Neural cell (in vitro differentiated cells): ENCODE data around the gene GBA2. TPM values are rescaled to one million over a fixed set of nuclear protein-coding genes. Genes with fewer than 3 reads are reported as not detected.

Experiments used
- H2AFZ ChIP-seq: fragments of 200-600, 300-800 bp; sonication (generic), shearing (Covaris generic); 2 replicates; pipeline ENCODE4 v1.6.0; 2014; ENCODE audit warnings: low read depth, mild to moderate bottlenecking, antibody characterized with exemption, low read length, moderate library complexity
- H3F3A ChIP-seq: fragments of 200-600 bp; shearing (Covaris generic); 2 replicates; pipeline ENCODE4 v1.6.1; 2016; ENCODE audit warnings: mild to moderate bottlenecking, moderate library complexity, mixed read lengths, antibody characterized with exemption, low read length; ENCODE audit not compliant: insufficient read depth, poor library complexity, severe bottlenecking
- H3K27ac ChIP-seq: fragments of 200-600, 300-800 bp; sonication (generic), shearing (Covaris generic); 2 replicates; pipeline ENCODE4 v1.5.1; 2014; ENCODE audit warnings: mild to moderate bottlenecking, low read length, moderate library complexity
- H3K27me3 ChIP-seq: fragments of 300-800, 200-600 bp; sonication (generic), shearing (Covaris generic); 2 replicates; pipeline ENCODE4 v1.6.0; 2014; ENCODE audit warnings: mild to moderate bottlenecking, low read depth, low read length, moderate library complexity; ENCODE audit not compliant: insufficient read depth
- H3K36me3 ChIP-seq: fragments of 300-800, 200-600 bp; sonication (generic), shearing (Covaris generic); 2 replicates; pipeline ENCODE4 v1.5.1; 2014; ENCODE audit warnings: mild to moderate bottlenecking, antibody characterized with exemption, low read length, moderate library complexity; ENCODE audit not compliant: insufficient read depth
- H3K4me2 ChIP-seq: fragments of 300-800, 200-600 bp; sonication (generic), shearing (Covaris generic); 2 replicates; pipeline ENCODE4 v1.6.0; 2014; ENCODE audit warnings: mild to moderate bottlenecking, low read length
- H3K4me3 ChIP-seq: fragments of 300-800, 200-600 bp; sonication (generic), shearing (Covaris generic); 2 replicates; pipeline ENCODE4 v1.5.1; 2014; ENCODE audit warnings: mild to moderate bottlenecking, low read length, moderate library complexity
- H3K79me2 ChIP-seq: fragments of 200-600 bp; shearing (Covaris generic); replicated peaks from 2 replicates; pipeline ENCODE4 v1.6.0; 2014; ENCODE audit warnings: mild to moderate bottlenecking, low read length, moderate library complexity; ENCODE audit not compliant: insufficient read depth
- H3K9ac ChIP-seq: fragments of 300-800, 200-600 bp; sonication (generic), shearing (Covaris generic); 2 replicates; pipeline ENCODE4 v1.6.1; 2016; ENCODE audit warnings: mild to moderate bottlenecking, low read length, mixed read lengths
- H3K9me2 ChIP-seq: fragments of 200-600 bp; shearing (Covaris generic); 2 replicates; pipeline ENCODE4 v1.6.1; 2016; ENCODE audit warnings: mild to moderate bottlenecking, low read length, mixed read lengths; ENCODE audit not compliant: insufficient read depth
- H3K9me3 ChIP-seq: fragments of 200-600, 300-800 bp; sonication (generic), shearing (Covaris generic); 2 replicates; pipeline ENCODE4 v1.6.1; 2016; ENCODE audit warnings: mild to moderate bottlenecking, mixed run types, low read length, moderate library complexity, mixed read lengths
- H4K20me1 ChIP-seq: fragments of 200-600 bp; shearing (Covaris generic); 2 replicates; pipeline ENCODE4 v1.6.1; 2016; ENCODE audit warnings: mild to moderate bottlenecking, mixed run types; ENCODE audit not compliant: insufficient read depth
- CTCF ChIP-seq: fragments of 450-650 bp; IDR thresholded peaks from 2 replicates; pipeline ENCODE4 v1.5.1; 2014; ENCODE audit warnings: antibody characterized with exemption, mild to moderate bottlenecking, moderate library complexity; ENCODE audit not compliant: poor library complexity, severe bottlenecking
- EP300 ChIP-seq: fragments of 450-650 bp; conservative IDR thresholded peaks from 2 replicates; pipeline ENCODE4 v1.6.1; 2014; ENCODE audit warnings: antibody characterized with exemption, mild to moderate bottlenecking, moderate library complexity; ENCODE audit not compliant: poor library complexity, severe bottlenecking
- EZH2 ChIP-seq: fragments of 200-600, 300-800 bp; shearing (Covaris generic), sonication (generic); IDR thresholded peaks from 2 replicates; pipeline ENCODE4 v1.6.1; 2014; ENCODE audit warnings: antibody characterized with exemption, low read length, borderline replicate concordance, mild to moderate bottlenecking; ENCODE audit not compliant: insufficient read depth, poor library complexity, severe bottlenecking
- MXI1 ChIP-seq: fragments of 450-650 bp; conservative IDR thresholded peaks from 2 replicates; pipeline ENCODE4 v1.6.1; 2014; ENCODE audit warnings: antibody characterized with exemption, mild to moderate bottlenecking; ENCODE audit not compliant: poor library complexity, severe bottlenecking
- POLR2AphosphoS5 ChIP-seq: IDR thresholded peaks from 2 replicates; pipeline ENCODE4 v1.6.1; 2012
- RAD21 ChIP-seq: fragments of 450-650 bp; conservative IDR thresholded peaks from 2 replicates; pipeline ENCODE4 v1.6.1; 2014; ENCODE audit warnings: antibody characterized with exemption, mild to moderate bottlenecking, moderate library complexity
- REST ChIP-seq: IDR thresholded peaks from 2 replicates; pipeline ENCODE4 v1.6.1; 2012; ENCODE audit warnings: borderline replicate concordance
- SMC3 ChIP-seq: fragments of 450-650 bp; conservative IDR thresholded peaks from 2 replicates; pipeline ENCODE4 v1.6.1; 2014; ENCODE audit warnings: antibody characterized with exemption, mild to moderate bottlenecking, moderate library complexity; ENCODE audit not compliant: poor library complexity
- TAF1 ChIP-seq: IDR thresholded peaks from 2 replicates; pipeline ENCODE4 v1.6.1; 2012; ENCODE audit warnings: low read depth
- polyA plus RNA-seq: library from polyadenylated mRNA; depleted of rRNA; stranded (reverse); fragments of >200 nt; gene quantifications from 2 replicates; pipeline ENCODE4 v1.2.3, GENCODE V29; 2014

GBA2 gene
- polyA plus RNA-seq, 1 donor from 2014 or later = 113 TPM

GRCh38 chr9:35695943-35696401 lies 53.1 kb downstream of the GBA2 start:
- H4K20me1 ChIP-seq = no peaks in the 10 kb centered on the region
- no peak overlapping the region for H2AFZ ChIP-seq
- no peaks in the 10 kb centered on the region for H3K36me3 ChIP-seq

GRCh38 chr9:35691757-35692301 lies 57.2 kb downstream of the GBA2 start:
- no peaks in the 10 kb centered on the region for H3K36me3 ChIP-seq
- H3K4me3 ChIP-seq = no peak overlapping the region
- no peaks in the 10 kb centered on the region for H4K20me1 ChIP-seq
- H3K9me3 ChIP-seq = no peaks in the 10 kb centered on the region
- H2AFZ ChIP-seq = no peak overlapping the region
- no peak overlapping the region for H3K9ac ChIP-seq
- TF ChIP-seq RAD21 (no peak), EP300 (no peak), EZH2 (no peak), TAF1 (no peak), POLR2AphosphoS5 (no peak), CTCF (no peak), SMC3 (no peak)
- H3K4me2 ChIP-seq = no peak overlapping the region
- no peak overlapping the region for H3K27ac ChIP-seq
- H3K79me2 ChIP-seq = no peaks in the 10 kb centered on the region
- H3K27me3 ChIP-seq = peaks cover 27% of the 10 kb centered on the region
- H3K9me2 ChIP-seq = no peaks in the 10 kb centered on the region
- H3F3A ChIP-seq = no peaks in the 10 kb centered on the region

More at GRCh38 chr9:35695943-35696401, 53.1 kb downstream of the GBA2 start:
- no peak for TF ChIP-seq EP300
- no peak for TF ChIP-seq TAF1
- no peak for TF ChIP-seq CTCF
- TF ChIP-seq REST = no peak
- TF ChIP-seq POLR2AphosphoS5 = no peak
- TF ChIP-seq SMC3 = no peak
- TF ChIP-seq RAD21 = no peak
- no peak for TF ChIP-seq EZH2
- TF ChIP-seq MXI1 = no peak
- no peaks in the 10 kb centered on the region for H3K9me3 ChIP-seq
- no peaks in the 10 kb centered on the region for H3K9me2 ChIP-seq
- H3K79me2 ChIP-seq = no peaks in the 10 kb centered on the region
- H3K4me3 ChIP-seq = no peak overlapping the region
- H3K27me3 ChIP-seq = peaks cover 6% of the 10 kb centered on the region
- H3K9ac ChIP-seq = no peak overlapping the region
- H3F3A ChIP-seq = no peaks in the 10 kb centered on the region
- no peak overlapping the region for H3K4me2 ChIP-seq
- H3K27ac ChIP-seq = no peak overlapping the region
